ENCODE results near the gene PLA2G2F.

PLA2G2F gene

DNA sequence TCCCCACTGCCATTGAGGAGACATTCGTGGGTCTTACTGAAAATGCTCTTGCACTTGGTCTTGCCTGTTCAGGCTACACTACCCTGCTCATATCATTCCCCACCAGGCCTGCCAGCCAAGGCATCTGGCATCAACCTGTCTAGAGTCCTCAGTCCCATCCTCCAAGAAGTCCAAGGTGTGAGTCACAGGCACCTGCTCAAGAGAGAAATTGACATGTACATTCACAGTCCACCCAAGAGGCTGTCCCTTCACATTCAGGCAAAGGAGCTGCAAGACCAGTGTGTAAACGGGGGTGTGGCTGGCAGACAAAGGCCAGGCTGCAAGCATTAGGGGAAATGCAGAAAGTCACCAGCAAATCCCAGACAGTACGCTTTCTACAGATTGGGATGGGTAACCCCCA, 60.3 kb downstream of the PLA2G2F start:
- no peak for DNase-seq (ENCODE audit: extremely low spot score)
- TF ChIP-seq ELF4 (IDR thresholded peaks at IDR 0.05): no peak
- no peak for TF ChIP-seq L3MBTL2 (conservative IDR thresholded peaks at IDR 0.05)
- TF ChIP-seq CTBP1 (IDR thresholded peaks at IDR 0.05; ENCODE audit: borderline replicate concordance): no peak
- no peak for TF ChIP-seq HDGF (IDR thresholded peaks at IDR 0.05; ENCODE audit: borderline replicate concordance)
- TF ChIP-seq FOXA1 (IDR thresholded peaks at IDR 0.05): no peak
- no peak for TF ChIP-seq TARDBP (IDR thresholded peaks at IDR 0.05)
- no peak for TF ChIP-seq ZNF384 (IDR thresholded peaks at IDR 0.05)
- no peak for TF ChIP-seq BHLHE40 (IDR thresholded peaks at IDR 0.05; ENCODE audit: borderline replicate concordance)
- CTCF ChIA-PET: no interaction called here
- POLR2A ChIA-PET: no interaction called here

DNA sequence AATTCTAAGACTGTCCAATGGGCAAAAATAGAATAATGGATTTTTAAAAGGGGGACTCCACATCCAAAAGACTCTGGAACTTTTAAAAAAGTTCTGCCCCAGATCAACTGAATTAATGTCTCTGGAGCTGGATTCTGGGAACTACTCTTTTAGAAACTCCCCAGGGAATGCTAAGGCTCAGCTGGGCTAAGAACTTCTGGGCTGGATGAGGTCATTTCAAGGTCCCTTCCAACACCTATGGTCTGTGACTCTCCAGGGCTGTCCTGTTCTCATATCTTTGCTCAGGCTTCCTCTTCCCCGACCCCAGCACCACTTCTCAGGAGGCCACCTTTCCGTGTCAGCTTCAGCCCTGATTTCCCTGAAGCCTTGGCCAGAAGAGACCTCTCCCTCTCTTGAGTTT, 60.7 kb downstream of the PLA2G2F start:
- no peak for DNase-seq (ENCODE audit: extremely low spot score)
- POLR2A ChIA-PET: no interaction called here
- CTCF ChIA-PET: no interaction called here
- TF ChIP-seq LEF1 (IDR thresholded peaks at IDR 0.05; ENCODE audit: borderline replicate concordance) (no peak), HDGF (IDR thresholded peaks at IDR 0.05; ENCODE audit: borderline replicate concordance) (no peak), ELF4 (IDR thresholded peaks at IDR 0.05) (no peak), SUZ12 (IDR thresholded peaks at IDR 0.05) (no peak), BHLHE40 (IDR thresholded peaks at IDR 0.05; ENCODE audit: borderline replicate concordance) (no peak), NFRKB (IDR thresholded peaks at IDR 0.05) (no peak), FOXK2 (IDR thresholded peaks at IDR 0.05) (no peak), FOXM1 (IDR thresholded peaks at IDR 0.05; ENCODE audit: borderline replicate concordance) (no peak), CTBP1 (IDR thresholded peaks at IDR 0.05; ENCODE audit: borderline replicate concordance) (no peak), TARDBP (IDR thresholded peaks at IDR 0.05) (no peak), FOXA1 (IDR thresholded peaks at IDR 0.05) (no peak), L3MBTL2 (conservative IDR thresholded peaks at IDR 0.05) (no peak), ARNT (IDR thresholded peaks at IDR 0.05) (no peak), SP1 (IDR thresholded peaks at IDR 0.05) (no peak), ZNF384 (IDR thresholded peaks at IDR 0.05) (no peak)
- TF ChIP-seq, protein P1, sequence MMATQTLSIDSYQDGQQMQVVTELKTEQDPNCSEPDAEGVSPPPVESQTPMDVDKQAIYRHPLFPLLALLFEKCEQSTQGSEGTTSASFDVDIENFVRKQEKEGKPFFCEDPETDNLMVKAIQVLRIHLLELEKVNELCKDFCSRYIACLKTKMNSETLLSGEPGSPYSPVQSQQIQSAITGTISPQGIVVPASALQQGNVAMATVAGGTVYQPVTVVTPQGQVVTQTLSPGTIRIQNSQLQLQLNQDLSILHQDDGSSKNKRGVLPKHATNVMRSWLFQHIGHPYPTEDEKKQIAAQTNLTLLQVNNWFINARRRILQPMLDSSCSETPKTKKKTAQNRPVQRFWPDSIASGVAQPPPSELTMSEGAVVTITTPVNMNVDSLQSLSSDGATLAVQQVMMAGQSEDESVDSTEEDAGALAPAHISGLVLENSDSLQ (IDR thresholded peaks at IDR 0.05): no peak

Data from HEK293T (cell line).